WI38 (cell line): ENCODE measurements around the gene ARHGAP5.

Experiments used
- H3K4me3 ChIP-seq: 2 replicates; pipeline ENCODE4 v1.5.1; 2011; ENCODE audit warnings: low read depth, mild to moderate bottlenecking, control low read depth, low read length
- TF ChIP-seq, protein P1 (sequence below): IDR thresholded peaks from 2 replicates; pipeline ENCODE4 v1.5.1; 2012; ENCODE audit warnings: low read depth, mild to moderate bottlenecking, control low read depth, low read length

Gene ARHGAP5

DNA sequence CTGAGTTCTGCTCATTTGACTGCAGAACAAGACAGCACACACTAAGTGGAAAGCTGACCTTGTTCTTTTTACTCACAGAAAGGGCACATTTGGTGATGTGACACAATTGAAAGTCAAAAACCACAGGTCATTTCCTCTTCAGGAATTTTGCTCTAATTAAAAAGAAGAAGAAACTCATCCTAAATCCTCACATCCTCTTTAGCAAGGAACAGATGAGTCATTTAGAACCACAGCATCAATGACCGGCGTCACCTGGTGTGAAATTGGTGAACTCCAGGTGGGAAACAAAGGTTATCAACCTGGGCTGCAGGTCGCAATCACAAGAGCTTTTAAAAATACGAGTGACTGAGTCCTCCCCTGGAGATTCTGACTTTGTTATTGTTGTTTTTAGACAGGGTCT, 128.9 kb downstream of the ARHGAP5 start:
- H3K4me3 ChIP-seq, result no peak overlapping the region
- TF ChIP-seq, protein P1, sequence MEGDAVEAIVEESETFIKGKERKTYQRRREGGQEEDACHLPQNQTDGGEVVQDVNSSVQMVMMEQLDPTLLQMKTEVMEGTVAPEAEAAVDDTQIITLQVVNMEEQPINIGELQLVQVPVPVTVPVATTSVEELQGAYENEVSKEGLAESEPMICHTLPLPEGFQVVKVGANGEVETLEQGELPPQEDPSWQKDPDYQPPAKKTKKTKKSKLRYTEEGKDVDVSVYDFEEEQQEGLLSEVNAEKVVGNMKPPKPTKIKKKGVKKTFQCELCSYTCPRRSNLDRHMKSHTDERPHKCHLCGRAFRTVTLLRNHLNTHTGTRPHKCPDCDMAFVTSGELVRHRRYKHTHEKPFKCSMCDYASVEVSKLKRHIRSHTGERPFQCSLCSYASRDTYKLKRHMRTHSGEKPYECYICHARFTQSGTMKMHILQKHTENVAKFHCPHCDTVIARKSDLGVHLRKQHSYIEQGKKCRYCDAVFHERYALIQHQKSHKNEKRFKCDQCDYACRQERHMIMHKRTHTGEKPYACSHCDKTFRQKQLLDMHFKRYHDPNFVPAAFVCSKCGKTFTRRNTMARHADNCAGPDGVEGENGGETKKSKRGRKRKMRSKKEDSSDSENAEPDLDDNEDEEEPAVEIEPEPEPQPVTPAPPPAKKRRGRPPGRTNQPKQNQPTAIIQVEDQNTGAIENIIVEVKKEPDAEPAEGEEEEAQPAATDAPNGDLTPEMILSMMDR, result no peak

DNA sequence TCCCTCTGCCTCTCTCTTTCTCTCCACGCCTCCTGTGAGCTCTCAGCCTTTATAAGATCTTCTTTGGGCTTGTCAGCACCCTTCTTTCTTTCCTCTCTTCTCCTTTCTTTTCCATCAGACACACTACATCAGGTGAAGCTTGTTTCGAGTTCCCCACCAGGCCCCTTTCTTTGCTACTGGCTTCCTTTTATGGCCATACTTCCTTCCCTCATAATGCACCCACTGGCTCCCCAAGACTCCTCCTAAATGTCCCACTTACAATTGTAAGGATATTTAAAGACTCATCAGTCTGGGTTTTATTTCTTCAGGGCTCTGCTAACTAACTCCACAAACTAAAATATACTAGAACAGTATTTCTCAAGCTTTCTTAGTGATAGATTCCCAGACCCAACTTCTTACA, 129.4 kb downstream of the ARHGAP5 start:
- no peak overlapping the region for H3K4me3 ChIP-seq
- TF ChIP-seq, protein P1, result no peak

DNA sequence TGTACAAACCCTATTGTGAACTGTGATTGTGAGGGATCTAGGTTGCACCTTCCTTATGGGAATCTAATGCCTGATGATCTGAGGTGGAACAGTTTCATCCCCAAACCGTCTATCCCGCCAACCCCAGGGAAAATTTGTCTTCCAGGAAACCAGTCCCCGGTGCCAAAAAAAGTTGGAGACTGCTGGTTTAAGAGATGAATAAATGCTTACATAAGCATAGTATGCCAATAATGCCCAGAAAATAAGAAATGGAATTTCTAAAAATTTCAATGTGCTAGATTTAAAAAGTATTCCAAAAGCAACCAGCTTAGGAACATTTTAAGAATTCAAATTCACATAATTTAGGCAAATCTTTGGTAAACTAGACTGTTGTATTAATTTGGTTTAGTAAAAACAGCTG, 131.4 kb downstream of the ARHGAP5 start:
- no peak overlapping the region for H3K4me3 ChIP-seq
- TF ChIP-seq, protein P1, result no peak
